WI38 (cell line): ENCODE measurements around the gene DNAH5.

Experiments used
- H3K4me3 ChIP-seq: 2 replicates; pipeline ENCODE4 v1.5.1; 2011; ENCODE audit warnings: low read depth, mild to moderate bottlenecking, control low read depth, low read length
- CTCF ChIP-seq: IDR thresholded peaks from 2 replicates; pipeline ENCODE4 v1.5.1; 2012; ENCODE audit warnings: low read depth, mild to moderate bottlenecking, control low read depth, low read length

DNAH5 gene

GRCh38 chr5:13941468-13941867, 3.0 kb downstream of the DNAH5 start:
- no peak overlapping the region for H3K4me3 ChIP-seq
- TF ChIP-seq CTCF = no peak

- no peak for TF ChIP-seq CTCF
- H3K4me3 ChIP-seq = no peak overlapping the region
Measured at GRCh38 chr5:13939638-13940037, 4.8 kb downstream of the DNAH5 start.

- no peak for TF ChIP-seq CTCF
- no peak overlapping the region for H3K4me3 ChIP-seq
Measured at GRCh38 chr5:13934921-13935320, 9.6 kb downstream of the DNAH5 start.

- no peak for TF ChIP-seq CTCF
- H3K4me3 ChIP-seq = no peak overlapping the region
Measured at GRCh38 chr5:13934125-13934524, 10.4 kb downstream of the DNAH5 start.

GRCh38 chr5:13932561-13932960, 11.9 kb downstream of the DNAH5 start:
- no peak overlapping the region for H3K4me3 ChIP-seq
- no peak for TF ChIP-seq CTCF

GRCh38 chr5:13932011-13932410, 12.5 kb downstream of the DNAH5 start:
- no peak overlapping the region for H3K4me3 ChIP-seq
- no peak for TF ChIP-seq CTCF

GRCh38 chr5:13930541-13931171, 13.8 kb downstream of the DNAH5 start:
- no peak overlapping the region for H3K4me3 ChIP-seq
- TF ChIP-seq CTCF = no peak
